ENCODE measurements around the gene CTU2.

CTU2 gene

DNA sequence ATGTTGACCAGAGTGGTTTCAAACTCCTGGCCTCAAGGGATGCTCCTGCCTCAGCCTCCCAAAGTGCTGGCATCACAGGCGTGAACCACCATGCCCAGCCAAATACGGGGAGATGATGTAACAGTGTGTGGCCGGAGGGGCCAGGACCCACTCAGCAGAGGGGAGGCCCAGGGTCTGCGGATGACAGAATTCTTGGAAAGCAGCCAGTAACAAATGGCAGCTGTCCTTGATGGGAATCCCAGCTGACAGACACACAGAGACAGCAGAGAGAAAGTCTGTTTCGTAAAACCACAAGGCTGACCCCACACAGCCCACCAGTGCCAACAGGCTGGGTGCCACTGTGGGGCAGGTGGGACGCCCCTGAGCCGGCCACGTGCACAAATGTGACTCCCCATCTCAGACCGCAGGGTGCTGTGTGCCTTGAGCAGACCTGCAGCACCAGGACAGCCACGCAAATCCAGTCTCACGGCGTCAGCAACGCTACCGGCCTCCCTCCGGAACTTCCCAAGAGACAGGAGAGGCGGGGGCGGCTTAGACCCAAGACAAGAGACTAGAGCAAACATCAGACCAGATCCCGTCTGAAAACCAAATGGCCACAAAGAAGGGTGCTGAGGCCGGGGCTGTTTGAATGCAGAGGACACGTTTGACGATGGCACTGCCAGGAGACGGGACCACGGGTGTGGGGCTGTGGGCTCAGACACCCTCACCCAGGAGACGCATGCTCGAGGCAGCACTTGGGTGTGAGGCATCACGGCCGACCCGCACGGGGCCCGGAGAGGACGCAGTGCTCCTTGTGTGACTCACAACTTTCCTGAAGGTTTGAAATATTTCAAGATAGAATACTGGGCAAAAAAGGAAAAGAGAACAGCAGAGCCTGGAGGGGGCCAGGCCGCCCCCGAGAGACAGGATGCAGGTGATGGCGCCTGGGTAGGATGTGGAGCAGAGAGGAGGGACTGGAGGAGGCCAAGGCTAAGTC lies 24.6 kb downstream of the CTU2 start:
- no peak for DNase-seq

DNA sequence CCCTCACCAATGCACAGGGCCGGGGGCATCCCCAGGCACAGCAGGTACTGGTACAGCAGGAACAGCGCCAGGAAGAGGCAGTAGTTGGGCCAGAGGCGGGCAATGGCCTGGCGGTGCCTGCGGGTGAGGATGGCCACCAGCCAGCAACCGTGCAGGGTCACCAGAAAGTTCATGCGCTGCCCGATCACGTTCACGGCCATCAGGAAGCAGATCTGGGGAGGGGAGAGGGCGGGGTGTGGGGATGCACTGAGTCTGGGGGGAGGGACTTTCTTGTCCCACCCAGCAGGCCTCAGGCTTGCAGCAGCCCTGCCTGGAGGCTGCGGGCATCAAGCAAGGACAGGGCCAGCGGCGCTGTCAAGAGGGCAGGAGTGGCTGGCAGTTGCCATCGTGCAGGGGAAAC lies 25.4 kb downstream of the CTU2 start:
- no peak for DNase-seq

DNA sequence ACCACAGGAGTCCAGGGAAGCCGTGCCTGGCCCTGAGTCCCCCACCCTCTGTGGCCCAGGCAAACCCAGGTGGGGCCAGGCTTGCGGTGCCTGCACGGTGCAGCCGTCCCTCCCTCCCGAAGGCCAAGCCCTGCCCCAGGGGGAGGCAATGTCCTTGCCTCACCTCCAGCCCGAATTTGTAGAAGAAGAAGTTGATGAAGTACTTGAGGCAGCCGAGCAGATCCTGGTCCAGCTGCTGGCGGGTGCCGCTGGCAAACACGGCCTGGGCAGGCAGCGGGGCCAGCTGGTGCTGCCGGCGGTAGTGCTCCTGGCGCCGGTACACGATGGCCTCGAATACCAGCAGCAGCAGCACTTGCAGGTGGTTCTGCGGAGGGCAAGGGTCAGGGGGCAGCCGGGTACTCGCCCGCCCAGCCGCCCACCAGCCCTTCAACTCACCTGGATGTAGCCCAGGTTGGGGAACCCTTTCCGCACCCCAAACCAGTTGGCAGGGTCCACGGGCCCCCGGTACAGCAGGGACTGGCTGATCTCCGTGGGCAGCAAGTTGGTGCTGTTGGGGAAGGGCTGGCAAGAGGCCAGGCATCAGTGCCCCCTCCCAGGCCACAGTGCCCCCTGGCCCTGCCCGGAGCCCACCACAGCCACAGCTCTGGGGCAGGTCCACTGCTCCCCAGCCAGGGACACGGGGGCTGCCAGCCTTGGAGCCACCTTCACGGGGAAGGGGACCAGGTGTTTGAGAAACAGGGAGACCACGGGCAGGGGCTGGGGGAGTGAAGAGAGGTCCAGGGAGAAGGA lies 26.1 kb downstream of the CTU2 start:
- DNase-seq: no peak

DNA sequence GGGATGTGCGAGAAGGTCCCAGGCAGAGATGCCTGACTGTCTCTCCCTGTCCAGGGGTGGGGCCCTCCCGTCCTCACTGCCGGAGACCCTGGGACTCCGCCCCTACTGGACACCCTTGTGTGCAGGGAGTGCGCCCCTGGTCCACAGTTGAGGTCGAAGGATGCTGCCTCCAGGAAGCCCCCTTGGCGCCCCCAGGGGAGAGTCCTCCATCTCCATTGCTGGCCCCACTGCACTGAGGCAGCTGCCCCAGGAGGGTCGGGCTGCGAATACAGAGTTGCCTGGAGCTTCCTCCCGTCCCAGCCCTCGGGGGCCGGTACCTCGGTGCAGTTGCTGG lies 26.6 kb downstream of the CTU2 start:
- no peak for DNase-seq

DNA sequence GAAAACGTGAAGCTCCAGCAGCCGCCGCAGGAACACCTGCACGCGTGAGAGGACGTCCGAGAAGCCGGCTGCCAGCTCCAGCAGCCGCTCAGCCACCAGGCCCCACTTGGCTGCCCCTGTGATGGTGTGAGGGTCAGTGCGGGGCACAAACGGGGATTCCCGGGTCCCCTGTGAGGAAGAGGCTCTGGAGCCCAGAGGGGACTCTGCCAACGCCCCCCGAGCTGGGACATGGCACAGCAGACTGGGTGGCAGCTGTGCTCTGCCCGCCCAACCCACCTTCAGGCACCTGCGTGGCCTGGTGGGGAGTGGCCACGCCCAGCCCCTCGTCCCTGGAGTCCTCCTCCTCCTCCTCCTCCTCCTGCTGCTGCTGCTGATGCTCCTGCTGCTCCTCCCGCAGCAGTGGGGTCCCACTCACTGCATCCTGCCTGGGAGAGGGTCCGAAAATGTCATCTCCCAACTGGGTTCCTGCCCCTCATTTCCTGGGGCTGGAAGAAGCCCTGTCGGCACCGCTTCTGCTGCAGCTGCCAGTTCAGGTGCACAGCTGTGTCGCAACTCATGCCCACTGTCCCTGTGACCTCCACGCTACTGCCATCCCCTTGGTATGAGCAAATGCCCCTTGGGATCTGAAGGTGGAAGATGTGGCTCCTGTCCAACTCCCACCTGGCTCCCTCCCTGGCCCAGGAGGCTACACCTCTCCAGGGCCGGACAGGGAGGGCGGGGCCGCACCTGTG lies 27.5 kb downstream of the CTU2 start:
- no peak for DNase-seq

DNA sequence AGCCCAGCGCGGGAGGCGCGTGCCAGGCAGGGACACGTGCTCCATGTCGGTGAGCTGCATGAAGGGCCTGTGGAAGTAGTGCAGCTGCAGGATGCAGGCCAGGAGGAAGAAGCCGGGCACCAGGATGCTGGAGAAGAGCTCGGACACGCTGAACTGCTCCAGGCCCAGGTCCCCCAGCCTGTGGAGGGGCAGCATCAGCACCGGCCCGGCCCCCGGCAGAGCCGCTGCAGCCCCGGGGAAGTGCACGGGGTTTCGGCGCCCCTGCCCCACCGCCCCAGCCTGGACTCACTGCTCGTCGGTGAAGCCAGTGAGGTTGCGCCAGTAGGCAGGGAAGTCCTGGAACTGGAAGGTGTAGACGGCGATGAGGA lies 28.0 kb downstream of the CTU2 start:
- DNase-seq: no peak

DNA sequence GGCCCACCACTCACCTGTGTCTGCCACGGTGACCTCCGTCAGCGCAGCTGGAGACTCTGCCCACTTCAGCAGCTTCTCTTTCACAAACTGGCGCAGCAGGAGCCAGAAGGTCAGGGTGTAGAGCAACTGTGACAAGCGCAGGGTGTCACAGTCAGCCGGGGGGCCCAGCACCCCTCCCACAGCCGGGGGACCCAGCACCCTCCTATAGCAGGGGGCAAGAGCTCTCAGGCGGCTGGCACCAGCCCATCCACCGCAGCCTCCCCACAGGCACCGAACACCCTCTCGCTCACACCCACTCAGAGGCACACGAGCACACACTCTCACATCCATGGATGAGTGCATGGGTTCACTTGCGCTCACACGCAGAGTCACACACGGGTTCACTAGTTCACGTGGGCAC lies 28.8 kb downstream of the CTU2 start:
- no peak for DNase-seq

DNA sequence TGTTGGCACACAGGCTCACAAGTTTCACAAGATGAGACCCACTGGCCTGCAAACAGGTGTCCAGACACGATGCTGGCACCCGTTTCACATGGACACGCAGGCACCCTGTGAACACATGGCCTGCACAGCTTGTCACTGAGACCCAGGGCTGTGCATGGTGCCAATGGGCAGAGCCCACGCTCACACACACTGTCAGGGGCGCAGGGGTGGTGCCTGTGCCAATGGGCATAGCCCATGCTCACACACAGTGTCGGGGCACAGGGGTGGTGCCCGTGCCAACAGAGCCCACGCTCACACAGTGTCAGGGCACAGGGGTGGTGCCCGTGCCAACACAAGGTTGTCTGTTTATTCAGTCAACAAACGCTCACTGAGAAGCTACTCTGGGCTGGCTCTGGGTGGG lies 29.3 kb downstream of the CTU2 start:
- DNase-seq: no peak

DNA sequence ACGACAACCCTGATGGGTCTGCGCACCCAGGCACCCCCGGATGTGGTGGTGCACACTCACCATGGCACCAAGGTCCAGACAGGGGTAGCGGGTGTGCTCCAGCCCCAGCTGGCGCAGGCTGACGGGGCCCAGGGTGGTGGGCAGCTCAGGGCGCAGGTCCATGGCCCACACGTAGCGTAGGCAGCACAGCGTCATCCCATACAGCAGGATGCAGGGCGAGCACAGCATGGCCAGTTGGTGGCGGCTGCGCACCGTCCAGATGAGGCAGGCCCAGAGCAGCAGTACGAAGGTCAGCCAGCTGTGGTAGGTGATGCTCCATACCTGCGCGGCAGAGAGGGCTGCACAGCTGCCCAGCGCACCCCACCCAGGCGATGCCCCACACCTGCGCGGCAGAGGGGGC lies 29.8 kb downstream of the CTU2 start:
- no peak for DNase-seq

DNA sequence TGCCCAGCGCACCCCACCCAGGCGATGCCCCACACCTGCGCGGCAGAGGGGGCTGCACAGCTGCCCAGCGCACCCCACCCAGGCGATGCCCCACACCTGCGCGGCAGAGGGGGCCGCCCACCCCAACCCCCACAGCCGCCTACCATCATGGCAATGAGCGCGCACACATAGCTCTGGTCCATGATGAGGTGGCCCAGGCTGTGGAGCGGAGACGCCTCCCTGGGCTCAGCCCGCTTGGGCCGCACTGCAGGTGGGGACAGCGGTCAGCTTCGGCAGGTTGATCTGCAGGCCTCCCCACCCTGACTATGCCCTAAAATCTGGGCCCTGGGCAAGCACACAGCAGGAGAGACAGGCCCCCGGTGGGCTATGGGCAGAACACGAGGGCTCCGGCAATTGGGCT lies 30.2 kb downstream of the CTU2 start:
- no peak for DNase-seq

DNA sequence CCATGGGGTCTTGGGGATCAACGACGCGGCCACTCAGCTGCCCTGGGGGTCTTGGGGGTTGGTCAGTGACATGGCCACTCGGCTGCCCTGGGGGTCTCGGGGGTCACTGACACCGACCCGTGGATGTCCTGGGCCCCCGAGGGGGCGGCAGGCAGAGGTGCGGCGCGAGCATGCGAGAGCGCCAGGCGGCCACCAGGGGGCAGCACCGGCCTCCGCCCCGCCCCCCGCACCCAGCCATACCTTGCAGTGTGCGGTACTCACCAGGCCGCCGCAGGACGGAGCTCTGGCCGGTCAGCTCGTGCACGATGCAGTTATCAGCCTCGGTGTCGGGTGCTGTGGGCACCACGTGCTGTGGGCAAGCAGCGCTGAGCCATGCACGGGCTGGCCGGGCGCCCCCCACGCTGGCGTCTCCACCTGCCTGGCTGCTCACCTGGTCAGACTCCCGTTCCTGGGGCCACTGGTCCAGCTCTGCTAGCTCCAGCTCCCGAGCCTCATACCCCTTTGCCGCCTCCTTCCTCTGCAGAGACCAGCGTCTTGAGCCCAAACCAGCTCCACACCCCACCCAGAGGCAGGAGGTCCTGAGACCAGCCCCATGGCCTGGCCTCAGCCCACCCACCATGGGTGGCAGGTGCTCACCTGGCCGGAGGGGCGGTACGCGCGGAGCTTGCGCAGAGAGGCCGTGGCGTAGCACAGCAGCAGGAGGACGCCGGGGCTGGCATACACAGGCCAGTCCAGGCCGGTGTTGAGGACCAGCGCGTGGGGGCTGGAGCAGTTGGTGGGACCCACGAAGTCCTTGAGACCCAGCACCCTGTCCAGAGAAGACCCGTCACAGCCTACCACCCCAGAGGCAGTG lies 31.2 kb downstream of the CTU2 start:
- peak; percentile 80 to 86 (median 82) for DNase-seq

DNA sequence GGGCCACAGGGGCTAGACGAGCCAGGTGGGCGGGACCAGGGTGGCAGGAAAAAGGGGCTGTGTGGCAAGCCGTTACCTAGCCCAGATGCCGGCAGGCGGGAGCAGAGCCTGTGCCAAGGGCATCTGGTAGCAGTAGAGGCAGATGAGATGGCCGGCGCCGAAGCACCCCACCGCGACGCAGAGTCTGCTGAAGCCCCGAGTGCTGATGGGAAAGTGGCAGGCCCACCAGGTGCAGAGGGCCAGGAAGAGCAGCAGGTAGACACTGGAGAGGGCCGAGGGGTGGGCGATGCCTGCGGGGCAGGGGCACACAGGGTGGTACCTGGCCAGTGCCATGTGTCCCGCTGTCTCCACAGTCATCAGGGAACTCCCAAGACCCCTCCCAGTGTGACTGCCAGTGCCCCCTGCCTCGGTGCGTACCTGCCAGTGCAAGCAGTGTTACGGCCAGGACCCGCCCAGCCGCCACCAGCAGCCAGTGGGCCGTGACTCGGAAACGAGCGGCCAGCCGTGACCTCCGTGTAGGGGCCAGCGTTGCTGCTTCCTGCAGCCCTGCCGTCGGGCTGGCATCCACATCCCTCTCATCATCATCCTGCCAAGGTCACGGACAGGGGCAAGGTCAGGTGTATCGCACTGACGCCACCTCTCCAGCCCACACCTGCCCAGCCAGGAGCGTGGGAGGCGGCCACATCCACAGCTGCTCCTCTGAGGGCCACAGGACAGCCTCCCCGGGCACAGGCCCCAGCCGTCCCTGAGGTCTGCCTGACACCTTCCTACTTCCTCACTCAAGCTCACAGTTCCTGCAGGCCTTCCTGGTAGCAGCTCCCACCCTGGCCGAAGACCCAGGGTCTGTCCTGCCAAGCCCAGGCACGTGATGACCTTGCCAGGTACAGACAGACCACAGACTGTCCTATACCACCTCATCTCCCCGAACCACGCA lies 32.1 kb downstream of the CTU2 start:
- DNase-seq: no peak

DNA sequence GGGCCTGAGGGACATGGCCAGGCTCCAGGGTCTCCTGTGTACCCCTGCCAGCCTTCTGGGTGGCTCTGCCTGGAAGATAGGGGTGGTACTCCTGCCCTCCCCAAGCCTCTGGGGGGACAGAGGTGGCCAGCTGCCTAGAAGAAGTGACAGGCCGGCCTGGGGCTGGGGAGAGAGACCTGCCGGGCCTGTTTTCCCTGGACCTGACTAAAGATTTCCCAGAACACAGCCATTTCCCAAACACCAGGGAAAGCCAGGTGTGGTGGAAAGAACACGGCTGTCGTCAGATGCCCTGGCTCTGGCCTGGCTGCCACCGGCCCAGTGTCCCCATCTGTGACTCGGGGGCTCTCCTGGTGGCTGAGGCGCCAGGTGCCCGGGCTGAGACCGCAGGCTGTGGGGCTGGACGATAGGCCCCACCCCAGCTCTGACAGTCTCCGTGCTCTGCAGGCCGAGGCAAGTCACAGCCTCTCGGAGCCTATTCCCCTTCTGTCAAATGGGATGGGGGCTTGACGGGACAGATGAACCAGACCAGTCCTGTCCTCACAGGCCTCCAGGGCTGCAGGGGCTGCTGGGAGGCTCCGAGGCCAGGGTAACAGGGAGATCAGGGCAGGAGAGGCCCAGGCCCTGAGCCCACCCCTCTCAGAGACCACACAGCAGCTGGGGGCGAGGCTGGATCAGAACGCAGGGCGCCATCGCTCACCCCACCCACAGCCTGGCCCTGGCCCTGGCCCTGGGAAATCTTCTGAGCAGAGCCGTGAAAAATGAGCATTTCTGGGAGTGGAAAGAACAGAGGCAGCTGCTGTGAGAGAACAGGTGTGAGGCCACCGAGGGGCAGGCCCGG lies 33.1 kb downstream of the CTU2 start:
- no peak for DNase-seq

DNA sequence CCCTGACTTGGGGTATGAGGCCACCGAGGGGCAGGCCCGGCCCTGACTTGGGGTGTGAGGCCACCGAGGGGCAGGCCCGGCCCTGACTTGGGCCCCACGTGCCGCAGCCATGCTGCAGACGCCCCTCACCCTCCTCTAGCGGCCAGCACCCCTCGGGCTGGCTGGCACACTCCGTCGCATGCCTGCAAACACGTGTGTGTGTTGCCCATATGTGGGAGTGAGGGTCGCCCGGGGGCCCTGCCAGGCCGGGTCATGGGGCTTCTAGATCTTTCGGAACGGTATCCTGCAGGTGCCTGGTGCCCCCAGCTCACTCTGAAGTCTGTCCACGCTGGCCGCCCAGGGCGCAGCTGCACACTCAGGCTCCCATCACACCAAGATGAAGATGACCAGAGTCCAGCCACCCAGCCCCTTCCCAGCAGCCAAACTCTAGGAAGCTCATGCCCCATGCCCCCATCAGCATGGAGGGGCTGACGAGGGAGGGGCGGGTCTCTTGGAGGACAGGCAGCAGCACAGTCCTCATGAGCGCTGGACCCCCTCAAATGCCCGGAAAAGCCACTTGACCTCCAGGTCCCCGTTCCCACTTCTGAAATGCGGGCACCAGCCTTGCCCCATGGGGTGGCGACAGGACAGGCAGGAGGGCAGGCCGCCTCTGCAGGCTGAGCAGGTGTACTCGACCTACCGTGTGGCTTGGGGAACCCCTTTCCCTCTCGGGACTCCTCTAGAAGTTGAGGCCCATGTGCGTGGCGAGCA lies 33.8 kb downstream of the CTU2 start:
- no peak for DNase-seq

DNA sequence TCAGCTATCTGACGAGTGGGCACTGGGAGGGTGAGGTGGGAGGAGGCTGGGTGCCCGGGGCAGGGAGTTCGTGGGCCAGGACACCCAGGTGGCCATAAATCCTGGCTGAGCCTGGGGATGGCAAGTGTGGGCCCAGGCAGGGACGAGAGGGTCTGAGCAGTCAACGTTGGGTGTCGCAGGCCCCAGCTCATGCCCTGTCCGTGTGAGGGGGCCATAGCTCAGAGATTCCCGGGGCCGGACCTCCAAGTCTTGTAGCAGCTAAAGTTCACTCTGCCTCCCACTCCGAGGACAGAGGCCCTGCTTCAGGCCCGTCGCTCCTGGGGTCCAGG lies 34.4 kb downstream of the CTU2 start:
- DNase-seq: no peak

DNA sequence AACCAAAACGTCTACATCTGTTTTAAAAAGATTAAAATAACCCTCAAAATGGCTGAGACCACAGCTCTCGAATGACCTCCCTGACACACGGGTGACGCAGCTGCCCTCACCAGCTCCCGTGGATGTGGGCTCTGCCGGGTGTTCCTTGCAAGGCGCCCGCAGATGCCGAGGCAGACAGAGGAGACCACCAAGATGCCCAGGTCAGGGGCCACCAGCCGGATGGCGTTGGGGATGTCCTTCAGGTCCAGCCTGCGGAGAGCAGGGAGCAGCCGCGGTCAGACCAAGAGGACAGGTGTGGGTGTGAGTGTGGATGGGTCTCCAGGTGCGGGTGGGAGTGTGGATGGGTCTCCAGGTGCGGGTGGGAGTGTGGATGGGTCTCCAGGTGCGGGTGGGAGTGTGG lies 35.1 kb downstream of the CTU2 start:
- DNase-seq: no peak

DNA sequence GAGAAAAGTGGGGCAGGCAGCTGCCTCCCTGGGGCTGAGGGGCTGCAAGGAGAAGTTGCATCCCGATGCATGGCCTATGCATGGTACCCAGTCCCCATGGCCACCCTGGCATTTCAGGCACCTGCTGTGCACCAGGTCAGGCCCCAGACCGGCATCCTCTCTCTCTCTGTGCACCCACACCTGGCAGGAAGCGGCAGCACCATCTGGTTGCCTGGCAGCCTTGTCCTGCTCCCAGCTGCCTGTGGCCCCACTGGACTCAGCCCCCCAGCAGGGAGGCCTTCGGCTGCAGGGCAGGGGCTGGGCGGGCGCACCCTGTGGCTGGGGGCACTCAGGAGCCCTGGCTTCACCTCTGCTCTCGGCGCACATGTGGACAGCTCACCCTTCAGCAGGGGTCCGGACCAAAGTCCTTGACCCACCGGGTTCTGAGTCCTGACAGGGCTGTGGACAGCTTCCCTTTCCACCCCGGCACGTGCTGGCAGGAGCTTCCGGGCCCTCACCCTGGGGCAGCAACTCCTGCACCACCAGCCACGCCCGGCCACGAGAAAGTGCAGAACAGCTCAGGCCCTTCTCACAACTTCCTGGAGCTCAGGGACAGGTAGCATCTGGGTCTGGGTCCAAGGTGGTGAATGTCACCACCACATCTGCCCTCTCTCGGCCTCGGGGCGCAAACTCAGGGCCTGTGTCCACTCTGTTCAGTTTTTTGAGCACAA lies 36.7 kb downstream of the CTU2 start:
- DNase-seq: no peak

DNA sequence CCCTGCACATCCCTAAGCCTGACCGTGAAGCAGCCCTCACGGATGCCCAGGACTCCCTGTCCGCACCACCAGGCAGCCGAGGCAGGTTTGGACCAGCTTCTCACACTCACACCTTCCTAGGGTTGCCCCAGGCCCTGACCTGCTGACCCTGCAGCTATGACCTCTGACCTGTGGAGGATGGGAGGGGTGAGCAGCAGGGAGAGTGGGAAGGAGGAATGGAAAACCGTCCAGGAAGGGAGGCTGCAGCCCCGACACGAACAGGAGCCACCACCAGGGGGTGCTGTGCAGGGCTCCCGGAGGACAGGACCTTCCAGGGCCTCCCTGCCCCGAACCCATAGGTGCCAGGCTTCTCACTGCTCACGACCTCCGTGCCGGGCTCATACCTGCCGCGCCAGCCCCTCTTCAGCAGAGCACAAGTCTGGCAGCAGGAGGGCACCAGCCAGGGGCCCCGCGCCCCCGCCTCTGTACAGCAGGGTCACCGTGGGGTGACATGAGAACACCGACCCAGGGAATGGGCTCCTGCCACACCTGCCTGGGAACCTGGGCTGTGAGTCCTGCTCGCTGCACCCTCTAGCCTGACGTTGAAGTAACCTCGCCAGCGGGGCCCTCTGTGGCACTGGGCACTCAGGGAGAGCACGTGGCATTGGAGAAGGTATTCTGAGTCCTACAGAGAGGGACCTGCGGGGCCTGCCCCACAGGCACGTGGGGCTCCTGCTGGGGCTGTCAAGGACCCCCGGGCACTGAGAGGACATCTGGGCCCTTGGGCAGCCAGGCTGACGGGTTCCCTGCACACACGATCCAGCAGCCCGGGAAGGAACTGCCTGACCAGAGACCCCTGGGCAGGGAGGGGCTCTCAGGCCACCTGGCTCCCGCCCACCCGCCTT lies 37.6 kb downstream of the CTU2 start:
- DNase-seq: peak; percentile 66 to 91 (median 82)
